GM23338 (cell line): ENCODE data around the gene YIF1A. TPM values are rescaled to one million over a fixed set of nuclear protein-coding genes. Genes with fewer than 3 reads are reported as not detected.
A peak's percentile ranks its signal among the peaks of the same experiment; 100 is the strongest.
"Not testable (repeated sequence)": the region's sequence is repeated elsewhere in the genome, so short reads cannot be mapped to it uniquely, and the experiment has no call there.

Source experiments
- ATAC-seq: fragments of 200-7000 bp; cut with Tn5 transposase; 3 replicates; pipeline ENCODE4 v1.9.1; 2020
- DNase-seq: peaks from one replicate; pipeline ENCODE4 v3.0.0-alpha.2; 2015; ENCODE audit warnings: low spot score
- H2AFZ ChIP-seq: fragments of 200-600 bp; sonication (generic); 2 replicates; pipeline ENCODE4 v1.8.0; 2016; ENCODE audit warnings: antibody characterized with exemption, mild to moderate bottlenecking, moderate library complexity
- H3F3A ChIP-seq: fragments of 200-600 bp; sonication (generic); replicated peaks from 2 replicates; pipeline ENCODE4 v1.8.0; 2017; ENCODE audit warnings: antibody characterized with exemption, mixed run types, low read depth
- H3K27ac ChIP-seq: fragments of 200-600 bp; sonication (generic); 2 replicates; pipeline ENCODE4 v1.6.1; 2016; ENCODE audit warnings: low read depth
- H3K27me3 ChIP-seq: fragments of 200-600 bp; sonication (generic); 2 replicates; pipeline ENCODE4 v1.8.0; 2016; ENCODE audit warnings: mild to moderate bottlenecking, mixed run types, moderate library complexity; ENCODE audit not compliant: insufficient read depth
- H3K36me3 ChIP-seq: fragments of 200-600 bp; sonication (generic); 2 replicates; pipeline ENCODE4 v1.8.0; 2016; ENCODE audit warnings: mild to moderate bottlenecking; ENCODE audit not compliant: insufficient read depth
- H3K4me1 ChIP-seq: fragments of 200-600 bp; sonication (generic); 2 replicates; pipeline ENCODE4 v1.8.0; 2016; ENCODE audit warnings: mild to moderate bottlenecking, moderate library complexity; ENCODE audit not compliant: insufficient read depth
- H3K4me2 ChIP-seq: fragments of 200-600 bp; sonication (generic); 2 replicates; pipeline ENCODE4 v1.7.1; 2017; ENCODE audit warnings: mixed run types
- H3K4me3 ChIP-seq: fragments of 200-600 bp; sonication (generic); 2 replicates; pipeline ENCODE4 v1.6.1; 2016; ENCODE audit warnings: mixed run types
- H3K79me2 ChIP-seq: fragments of 200-600 bp; sonication (generic); replicated peaks from 2 replicates; pipeline ENCODE4 v1.8.0; 2017; ENCODE audit warnings: mild to moderate bottlenecking; ENCODE audit not compliant: insufficient read depth
- H3K9me2 ChIP-seq: fragments of 200-600 bp; sonication (generic); 2 replicates; pipeline ENCODE4 v1.8.0; 2017; ENCODE audit not compliant: insufficient read depth
- H4K20me1 ChIP-seq: fragments of 200-600 bp; sonication (generic); replicated peaks from 2 replicates; pipeline ENCODE4 v1.8.0; 2017; ENCODE audit warnings: mild to moderate bottlenecking; ENCODE audit not compliant: insufficient read depth
- H3K27ac Mint-ChIP-seq: 2 replicates; pipeline ENCODE4 v1.8.0; 2020; ENCODE audit warnings: inconsistent platforms, mild to moderate bottlenecking, moderate library complexity, mixed read lengths
- H3K27me3 Mint-ChIP-seq: 3 replicates; pipeline ENCODE4 v1.8.0; 2022; ENCODE audit warnings: low read depth, mild to moderate bottlenecking, moderate library complexity, mixed read lengths, inconsistent platforms; ENCODE audit not compliant: insufficient read depth, poor library complexity
- H3K36me3 Mint-ChIP-seq: 3 replicates; pipeline ENCODE4 v1.8.0; 2021; ENCODE audit warnings: low read depth, mild to moderate bottlenecking, inconsistent platforms, moderate library complexity, mixed read lengths
- H3K4me1 Mint-ChIP-seq: 3 replicates; pipeline ENCODE4 v1.8.0; 2020; ENCODE audit warnings: mild to moderate bottlenecking, inconsistent platforms, mixed read lengths
- H3K4me3 Mint-ChIP-seq: 3 replicates; pipeline ENCODE4 v1.8.0; 2021; ENCODE audit warnings: moderate library complexity, mild to moderate bottlenecking, inconsistent platforms, mixed read lengths
- H3K9me3 Mint-ChIP-seq: 3 replicates; pipeline ENCODE4 v1.8.0; 2020; ENCODE audit warnings: moderate library complexity, mild to moderate bottlenecking, inconsistent platforms, mixed read lengths
- CREB1 ChIP-seq: fragments of 250-450 bp; sonication (Bioruptor Pico); IDR thresholded peaks from 2 replicates; pipeline ENCODE4 v1.5.0; 2020; ENCODE audit warnings: low read depth, mild to moderate bottlenecking, moderate library complexity
- CTCF ChIP-seq, 2 experiments: fragments of 200-600 bp in 1 of 2; sonication (generic) in 1 of 2; conservative IDR thresholded peaks; 2 replicates each; pipeline versions ENCODE4 v1.5.1 to v1.6.1; 2016 to 2017; ENCODE audit warnings: antibody characterized with exemption in 2 of 2, low read depth in 2 of 2, mild to moderate bottlenecking in 2 of 2, moderate library complexity in 1 of 2
- ETS1 ChIP-seq: IDR thresholded peaks from 2 replicates; pipeline ENCODE4 v1.6.1; 2016; ENCODE audit warnings: antibody characterized with exemption
- EZH2 ChIP-seq: fragments of 200-600 bp; sonication (generic); IDR thresholded peaks from one replicate; pipeline ENCODE4 v1.8.0; 2017; ENCODE audit warnings: antibody characterized with exemption, mild to moderate bottlenecking, low read depth; ENCODE audit not compliant: unreplicated experiment
- EZH2phosphoT487 ChIP-seq: fragments of 200-600 bp; sonication (generic); IDR thresholded peaks from one replicate; pipeline ENCODE4 v1.8.1; 2018; ENCODE audit warnings: antibody characterized with exemption; ENCODE audit not compliant: unreplicated experiment
- JUNB ChIP-seq: IDR thresholded peaks from one replicate; pipeline ENCODE4 v1.6.1; 2016; ENCODE audit warnings: antibody characterized with exemption; ENCODE audit not compliant: unreplicated experiment
- NANOG ChIP-seq: IDR thresholded peaks from 2 replicates; pipeline ENCODE4 v1.6.1; 2016; ENCODE audit warnings: antibody characterized with exemption, borderline replicate concordance
- POLR2AphosphoS5 ChIP-seq: IDR thresholded peaks from 2 replicates; pipeline ENCODE4 v1.6.1; 2016; ENCODE audit warnings: antibody characterized with exemption, low read depth
- ZNF114 ChIP-seq: fragments of 250-450 bp; sonication (Bioruptor Pico); IDR thresholded peaks from 2 replicates; pipeline ENCODE4 v1.5.0; 2020; ENCODE audit warnings: mild to moderate bottlenecking, moderate library complexity
- polyA plus RNA-seq: library from polyadenylated mRNA; unstranded; fragments of >200 nt; fragmentation: Nextera tagmentation; extraction: Ambion mirVana; gene quantifications from 2 replicates; pipeline ENCODE4 v1.2.1, GENCODE V29; 2016
- total RNA-seq: library from RNA; depleted of rRNA; stranded (reverse); fragments of >200 nt; shearing (Covaris generic); gene quantifications from 2 replicates; pipeline ENCODE4 v1.2.3, GENCODE V29; 2014
- TF ChIP-seq, protein P1 (sequence below): fragments of 250-450 bp; sonication (Bioruptor Pico); IDR thresholded peaks from 2 replicates; pipeline ENCODE4 v1.5.0; 2020; ENCODE audit warnings: mild to moderate bottlenecking, moderate library complexity

YIF1A gene
- total and polyA plus RNA-seq, 2 experiments from 2014 or later = 75.6 to 87.0 TPM

DNA sequence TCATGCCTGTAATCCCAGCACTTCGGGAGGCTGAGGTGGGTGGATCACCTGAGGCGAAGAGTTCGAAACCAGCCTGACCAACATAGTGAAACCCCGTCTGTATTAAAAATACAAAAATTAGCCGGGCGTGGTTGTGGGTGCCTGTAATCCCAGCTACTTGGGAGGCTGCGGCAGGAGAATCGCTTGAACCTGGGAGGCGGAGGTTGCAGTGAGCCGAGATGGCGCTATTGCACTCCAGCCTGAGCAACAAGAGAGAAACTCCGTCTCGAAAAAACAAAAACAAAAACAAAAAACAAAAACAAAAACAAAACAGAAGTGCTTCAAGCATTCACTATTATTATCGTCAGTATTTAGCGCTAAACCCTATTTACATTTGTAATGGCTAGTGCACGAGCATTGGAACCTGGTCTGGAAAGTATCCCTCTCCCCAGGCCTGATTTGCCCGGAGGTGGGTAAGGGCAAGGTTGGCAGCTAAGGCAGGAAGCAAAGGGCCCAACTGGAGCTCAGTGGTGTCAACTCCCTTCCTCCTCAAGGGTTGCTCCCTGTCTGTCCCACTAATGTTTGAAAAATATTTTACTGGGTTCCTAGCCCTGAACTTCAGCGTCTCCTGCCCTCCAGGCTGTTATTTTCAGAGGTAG, 22.0 kb upstream of the YIF1A start:
- DNase-seq, ATAC-seq, H3K36me3 ChIP-seq, H3K36me3 Mint-ChIP-seq, H4K20me1 ChIP-seq, H3K27ac Mint-ChIP-seq, H3K27ac ChIP-seq, H3K27me3 ChIP-seq, H3K9me3 Mint-ChIP-seq, H3K79me2 ChIP-seq, H3K9me2 ChIP-seq, H3K4me3 Mint-ChIP-seq: not testable (repeated sequence)
- peak; percentile 38 to 47 for TF ChIP-seq CTCF (conservative IDR thresholded peaks at IDR 0.05; ENCODE audit: low read depth in 2 of 2)
- peak overlapping the region; percentile 99; the same call in 1 of the 2 replicates for H2AFZ ChIP-seq
- peaks cover 17% of the 10 kb centered on the region for H3K4me1 ChIP-seq
- Mint-ChIP-seq H3K4me1 (peaks cover 25% of the 10 kb centered on the region), H3K27me3 (peaks cover 12% of the 10 kb centered on the region)
- peak overlapping the region; percentile 90; the same call in 1 of the 2 replicates for H3K4me2 ChIP-seq
- H3F3A ChIP-seq = peaks cover 12% of the 10 kb centered on the region; the same call in 1 of the 2 replicates
- peak overlapping the region; percentile 84; the same call in 1 of the 2 replicates for H3K4me3 ChIP-seq

GRCh38 chr11:66310324-66310723, 21.4 kb upstream of the YIF1A start:
- no peaks in the 10 kb centered on the region for H3K27me3 ChIP-seq
- DNase-seq (no peak), ATAC-seq (no peak)
- peak overlapping the region; percentile 38; the same call in 1 of the 2 replicates for H2AFZ ChIP-seq
- H3K27me3 Mint-ChIP-seq = peaks cover 12% of the 10 kb centered on the region
- no peak overlapping the region for H3K4me3 Mint-ChIP-seq
- H3F3A ChIP-seq = peaks cover 12% of the 10 kb centered on the region; the same call in 1 of the 2 replicates
- H3K79me2 ChIP-seq = no peaks in the 10 kb centered on the region
- no peak overlapping the region for H3K4me3 ChIP-seq
- no peak overlapping the region for H3K27ac Mint-ChIP-seq
- H3K4me1 Mint-ChIP-seq = peaks cover 23% of the 10 kb centered on the region
- H3K9me3 Mint-ChIP-seq = no peaks in the 10 kb centered on the region
- H3K9me2 ChIP-seq = no peaks in the 10 kb centered on the region
- H3K36me3 Mint-ChIP-seq = peaks cover under 1% of the 10 kb centered on the region; the same call in 1 of the 3 replicates
- H3K4me1 ChIP-seq = peaks cover 17% of the 10 kb centered on the region
- no peaks in the 10 kb centered on the region for H4K20me1 ChIP-seq
- no peak overlapping the region for H3K4me2 ChIP-seq
- no peak overlapping the region for H3K27ac ChIP-seq
- no peaks in the 10 kb centered on the region for H3K36me3 ChIP-seq
- TF ChIP-seq CTCF (conservative IDR thresholded peaks at IDR 0.05; ENCODE audit: low read depth in 2 of 2) = no peak
- TF ChIP-seq POLR2AphosphoS5 = no peak
- TF ChIP-seq ZNF114 = no peak
- no peak for TF ChIP-seq JUNB
- no peak for TF ChIP-seq ETS1
- no peak for TF ChIP-seq EZH2phosphoT487
- TF ChIP-seq NANOG = no peak
- TF ChIP-seq, protein P1, sequence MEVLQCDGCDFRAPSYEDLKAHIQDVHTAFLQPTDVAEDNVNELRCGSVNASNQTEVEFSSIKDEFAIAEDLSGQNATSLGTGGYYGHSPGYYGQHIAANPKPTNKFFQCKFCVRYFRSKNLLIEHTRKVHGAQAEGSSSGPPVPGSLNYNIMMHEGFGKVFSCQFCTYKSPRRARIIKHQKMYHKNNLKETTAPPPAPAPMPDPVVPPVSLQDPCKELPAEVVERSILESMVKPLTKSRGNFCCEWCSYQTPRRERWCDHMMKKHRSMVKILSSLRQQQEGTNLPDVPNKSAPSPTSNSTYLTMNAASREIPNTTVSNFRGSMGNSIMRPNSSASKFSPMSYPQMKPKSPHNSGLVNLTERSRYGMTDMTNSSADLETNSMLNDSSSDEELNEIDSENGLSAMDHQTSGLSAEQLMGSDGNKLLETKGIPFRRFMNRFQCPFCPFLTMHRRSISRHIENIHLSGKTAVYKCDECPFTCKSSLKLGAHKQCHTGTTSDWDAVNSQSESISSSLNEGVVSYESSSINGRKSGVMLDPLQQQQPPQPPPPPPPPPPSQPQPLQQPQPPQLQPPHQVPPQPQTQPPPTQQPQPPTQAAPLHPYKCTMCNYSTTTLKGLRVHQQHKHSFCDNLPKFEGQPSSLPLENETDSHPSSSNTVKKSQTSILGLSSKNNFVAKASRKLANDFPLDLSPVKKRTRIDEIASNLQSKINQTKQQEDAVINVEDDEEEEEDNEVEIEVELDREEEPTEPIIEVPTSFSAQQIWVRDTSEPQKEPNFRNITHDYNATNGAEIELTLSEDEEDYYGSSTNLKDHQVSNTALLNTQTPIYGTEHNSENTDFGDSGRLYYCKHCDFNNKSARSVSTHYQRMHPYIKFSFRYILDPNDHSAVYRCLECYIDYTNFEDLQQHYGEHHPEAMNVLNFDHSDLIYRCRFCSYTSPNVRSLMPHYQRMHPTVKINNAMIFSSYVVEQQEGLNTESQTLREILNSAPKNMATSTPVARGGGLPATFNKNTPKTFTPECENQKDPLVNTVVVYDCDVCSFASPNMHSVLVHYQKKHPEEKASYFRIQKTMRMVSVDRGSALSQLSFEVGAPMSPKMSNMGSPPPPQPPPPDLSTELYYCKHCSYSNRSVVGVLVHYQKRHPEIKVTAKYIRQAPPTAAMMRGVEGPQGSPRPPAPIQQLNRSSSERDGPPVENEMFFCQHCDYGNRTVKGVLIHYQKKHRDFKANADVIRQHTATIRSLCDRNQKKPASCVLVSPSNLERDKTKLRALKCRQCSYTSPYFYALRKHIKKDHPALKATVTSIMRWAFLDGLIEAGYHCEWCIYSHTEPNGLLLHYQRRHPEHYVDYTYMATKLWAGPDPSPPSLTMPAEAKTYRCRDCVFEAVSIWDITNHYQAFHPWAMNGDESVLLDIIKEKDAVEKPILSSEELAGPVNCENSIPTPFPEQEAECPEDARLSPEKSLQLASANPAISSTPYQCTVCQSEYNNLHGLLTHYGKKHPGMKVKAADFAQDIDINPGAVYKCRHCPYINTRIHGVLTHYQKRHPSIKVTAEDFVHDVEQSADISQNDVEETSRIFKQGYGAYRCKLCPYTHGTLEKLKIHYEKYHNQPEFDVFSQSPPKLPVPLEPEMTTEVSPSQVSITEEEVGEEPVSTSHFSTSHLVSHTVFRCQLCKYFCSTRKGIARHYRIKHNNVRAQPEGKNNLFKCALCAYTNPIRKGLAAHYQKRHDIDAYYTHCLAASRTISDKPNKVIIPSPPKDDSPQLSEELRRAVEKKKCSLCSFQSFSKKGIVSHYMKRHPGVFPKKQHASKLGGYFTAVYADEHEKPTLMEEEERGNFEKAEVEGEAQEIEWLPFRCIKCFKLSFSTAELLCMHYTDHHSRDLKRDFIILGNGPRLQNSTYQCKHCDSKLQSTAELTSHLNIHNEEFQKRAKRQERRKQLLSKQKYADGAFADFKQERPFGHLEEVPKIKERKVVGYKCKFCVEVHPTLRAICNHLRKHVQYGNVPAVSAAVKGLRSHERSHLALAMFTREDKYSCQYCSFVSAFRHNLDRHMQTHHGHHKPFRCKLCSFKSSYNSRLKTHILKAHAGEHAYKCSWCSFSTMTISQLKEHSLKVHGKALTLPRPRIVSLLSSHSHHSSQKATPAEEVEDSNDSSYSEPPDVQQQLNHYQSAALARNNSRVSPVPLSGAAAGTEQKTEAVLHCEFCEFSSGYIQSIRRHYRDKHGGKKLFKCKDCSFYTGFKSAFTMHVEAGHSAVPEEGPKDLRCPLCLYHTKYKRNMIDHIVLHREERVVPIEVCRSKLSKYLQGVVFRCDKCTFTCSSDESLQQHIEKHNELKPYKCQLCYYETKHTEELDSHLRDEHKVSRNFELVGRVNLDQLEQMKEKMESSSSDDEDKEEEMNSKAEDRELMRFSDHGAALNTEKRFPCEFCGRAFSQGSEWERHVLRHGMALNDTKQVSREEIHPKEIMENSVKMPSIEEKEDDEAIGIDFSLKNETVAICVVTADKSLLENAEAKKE (CRISPR knock-in tag) = no peak
- no peak for TF ChIP-seq EZH2
- no peak for TF ChIP-seq CREB1
